Skeletal muscle cell (primary cell): ENCODE results near the gene MCTP1.

Experiments used
- DNase-seq: peaks from one replicate; pipeline ENCODE4 v3.0.0-alpha.2; 2010; ENCODE audit warnings: low read depth
- H3K4me3 ChIP-seq: 2 replicates; pipeline ENCODE4 v1.5.1; 2011; ENCODE audit warnings: low read depth, mild to moderate bottlenecking, control low read depth, low read length, moderate library complexity

Gene MCTP1

DNA sequence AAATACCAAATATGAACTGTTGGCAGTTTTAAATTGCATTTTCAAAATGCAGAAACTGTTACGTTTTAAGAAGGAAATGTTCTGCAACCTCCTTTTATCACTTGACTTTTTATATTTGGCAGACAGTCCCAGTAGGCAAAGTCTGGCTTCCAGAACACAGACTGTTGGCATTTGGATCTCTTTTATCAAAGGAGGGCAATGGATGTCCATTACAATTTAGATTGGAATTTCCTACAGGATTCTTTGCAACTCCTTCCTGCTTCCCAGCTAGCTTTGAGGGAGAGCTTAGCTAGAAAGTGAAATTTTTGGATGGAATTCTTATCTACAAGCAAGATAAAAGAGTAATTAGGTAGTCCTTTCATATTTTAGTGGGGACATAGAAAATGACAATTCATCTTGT, 523.8 kb downstream of the MCTP1 start:
- H3K4me3 ChIP-seq = no peak overlapping the region
- DNase-seq = no peak

DNA sequence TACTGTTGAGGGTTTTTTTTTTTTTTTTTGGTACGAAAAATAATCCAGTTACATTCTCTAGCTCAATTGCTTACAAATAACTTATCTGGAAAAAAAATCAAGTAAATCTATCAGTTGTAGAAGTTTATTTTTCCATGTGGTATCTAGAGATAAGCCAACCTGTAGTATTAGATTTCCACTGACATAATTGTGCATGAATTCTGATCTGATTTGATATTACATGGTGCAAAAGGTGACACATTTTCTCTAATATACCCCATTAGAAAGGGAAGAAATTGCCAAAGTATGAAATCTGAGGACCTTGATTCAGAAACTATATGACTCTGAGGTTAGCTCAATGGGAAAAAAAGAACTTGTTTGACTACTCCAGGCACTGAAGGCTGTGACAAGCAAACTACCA, 524.9 kb downstream of the MCTP1 start:
- no peak overlapping the region for H3K4me3 ChIP-seq

GRCh38 chr5:94759022-94759421, 525.9 kb downstream of the MCTP1 start:
- DNase-seq = no peak
- no peak overlapping the region for H3K4me3 ChIP-seq

More for the DNA sequence above, 524.9 kb downstream of the MCTP1 start:
- DNase-seq = no peak

DNA sequence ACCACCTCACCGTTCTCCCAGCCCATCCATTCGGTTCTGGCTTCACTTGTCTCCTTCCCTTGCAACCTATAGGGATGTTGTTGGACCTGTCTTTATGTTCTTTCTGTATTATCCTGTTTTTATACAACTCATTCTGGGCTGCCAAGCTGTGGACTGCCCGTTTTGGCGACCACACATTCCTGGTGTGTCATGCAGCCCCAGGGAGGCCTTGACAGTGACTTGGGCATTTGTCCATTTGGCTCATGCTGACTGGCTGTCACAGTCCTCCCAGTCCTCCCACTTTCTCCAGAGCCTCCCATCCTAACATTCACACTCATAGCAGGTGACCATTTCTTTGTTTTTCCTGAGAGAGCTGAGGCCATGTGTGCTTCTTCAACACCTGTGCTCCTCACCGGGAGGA, 530.1 kb downstream of the MCTP1 start:
- no peak for DNase-seq

DNA sequence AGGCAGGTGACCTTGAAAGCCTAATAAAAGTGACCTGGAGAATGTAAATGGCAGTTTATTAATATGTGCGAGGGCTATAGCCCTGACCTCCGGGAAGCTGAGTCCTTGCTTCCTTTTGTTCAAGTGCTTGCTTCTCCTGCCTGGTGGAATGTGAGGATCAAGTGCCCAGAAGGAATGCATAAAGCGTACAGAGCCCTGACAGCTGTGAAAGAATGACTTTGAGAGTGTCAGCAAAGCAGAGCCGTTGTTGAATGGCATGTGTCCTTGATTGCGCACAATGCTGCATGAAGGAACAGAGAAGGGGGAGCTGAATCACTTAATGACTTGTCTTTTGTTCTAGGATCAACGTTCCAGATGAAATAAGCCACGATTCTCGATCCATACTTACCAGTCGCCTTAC, 533.4 kb downstream of the MCTP1 start:
- H3K4me3 ChIP-seq = no peak overlapping the region

More for the DNA sequence above, 530.1 kb downstream of the MCTP1 start:
- no peak overlapping the region for H3K4me3 ChIP-seq

DNA sequence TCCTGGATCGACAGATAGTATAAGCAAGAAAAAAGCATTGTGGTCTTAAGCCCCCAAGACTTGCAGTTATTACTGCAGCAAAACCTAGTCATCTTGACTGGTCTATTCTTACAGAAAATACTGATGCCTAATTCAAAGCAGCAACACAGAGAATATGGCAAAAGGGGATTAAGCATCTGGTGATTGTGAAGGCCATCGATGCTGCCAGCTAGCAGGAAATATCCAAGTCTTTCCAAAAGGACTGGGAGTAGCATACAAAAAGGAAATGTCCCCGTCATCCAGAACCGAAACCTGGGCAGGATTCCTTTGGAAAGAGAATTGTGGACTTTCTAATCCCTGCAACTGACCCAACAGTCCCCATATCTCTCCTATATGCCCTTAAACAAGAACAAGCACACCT, 534.2 kb downstream of the MCTP1 start:
- H3K4me3 ChIP-seq = no peak overlapping the region
- DNase-seq = no peak

More for the DNA sequence above, 533.4 kb downstream of the MCTP1 start:
- no peak for DNase-seq

DNA sequence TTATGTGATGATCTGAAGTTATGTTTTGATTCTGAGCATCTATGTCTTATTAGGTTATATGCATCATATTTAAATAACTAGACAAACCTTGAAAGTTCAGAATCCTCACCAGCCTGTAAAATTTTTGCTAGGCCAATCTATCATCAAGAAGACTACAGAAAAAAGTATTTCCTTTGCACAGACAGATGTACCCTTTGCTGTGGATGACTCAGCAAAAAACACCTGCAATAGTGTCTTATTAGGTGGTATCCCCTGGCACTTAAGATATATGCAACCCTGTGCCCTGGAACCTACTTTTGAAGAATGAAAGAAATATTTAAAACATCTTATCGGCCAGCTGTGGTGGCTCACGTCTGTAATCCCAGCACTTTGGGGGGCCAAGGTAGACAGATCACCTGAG, 535.9 kb downstream of the MCTP1 start:
- no peak for DNase-seq
- H3K4me3 ChIP-seq = no peak overlapping the region

DNA sequence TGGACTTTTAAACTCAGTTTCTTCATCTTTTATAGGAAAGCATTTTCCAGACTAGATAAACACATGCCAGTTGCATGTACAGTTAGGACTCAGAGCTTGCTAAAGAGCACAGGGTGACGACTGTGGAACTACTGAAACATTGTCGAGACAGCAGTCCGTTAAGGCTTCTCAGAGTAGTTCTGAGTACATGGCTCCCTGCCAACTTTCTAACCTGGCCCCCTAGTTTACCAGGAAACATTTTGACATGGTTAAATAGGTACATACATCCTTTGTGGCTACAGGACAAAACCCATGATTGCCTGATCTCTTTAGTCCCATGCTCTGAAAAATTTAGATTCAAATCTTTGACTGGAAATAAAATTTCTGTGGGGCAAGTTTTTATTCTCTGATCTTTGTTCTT, 536.7 kb downstream of the MCTP1 start:
- no peak overlapping the region for H3K4me3 ChIP-seq
- no peak for DNase-seq

DNA sequence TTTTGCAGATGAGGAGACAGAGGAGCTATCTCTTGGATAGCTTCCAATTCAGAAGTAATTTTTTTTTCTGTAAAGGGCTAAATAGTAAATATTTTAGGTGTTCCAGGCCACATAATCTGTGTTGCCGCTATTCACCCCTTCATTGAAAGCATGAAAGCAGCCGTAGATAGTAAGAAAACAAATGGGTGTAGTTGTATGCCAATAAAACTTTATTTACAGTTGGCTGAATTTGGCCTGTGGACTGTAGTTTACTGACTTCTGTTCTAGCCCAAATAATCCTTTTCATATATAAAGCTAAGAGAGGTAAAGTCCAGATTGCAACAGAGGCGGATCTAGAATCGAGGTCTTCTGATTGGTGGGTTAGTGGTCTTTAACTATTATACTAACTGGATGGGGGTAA, 537.5 kb downstream of the MCTP1 start:
- H3K4me3 ChIP-seq = no peak overlapping the region
- no peak for DNase-seq

GRCh38 chr5:94746731-94747124, 538.2 kb downstream of the MCTP1 start:
- DNase-seq = peak; percentile 7

DNA sequence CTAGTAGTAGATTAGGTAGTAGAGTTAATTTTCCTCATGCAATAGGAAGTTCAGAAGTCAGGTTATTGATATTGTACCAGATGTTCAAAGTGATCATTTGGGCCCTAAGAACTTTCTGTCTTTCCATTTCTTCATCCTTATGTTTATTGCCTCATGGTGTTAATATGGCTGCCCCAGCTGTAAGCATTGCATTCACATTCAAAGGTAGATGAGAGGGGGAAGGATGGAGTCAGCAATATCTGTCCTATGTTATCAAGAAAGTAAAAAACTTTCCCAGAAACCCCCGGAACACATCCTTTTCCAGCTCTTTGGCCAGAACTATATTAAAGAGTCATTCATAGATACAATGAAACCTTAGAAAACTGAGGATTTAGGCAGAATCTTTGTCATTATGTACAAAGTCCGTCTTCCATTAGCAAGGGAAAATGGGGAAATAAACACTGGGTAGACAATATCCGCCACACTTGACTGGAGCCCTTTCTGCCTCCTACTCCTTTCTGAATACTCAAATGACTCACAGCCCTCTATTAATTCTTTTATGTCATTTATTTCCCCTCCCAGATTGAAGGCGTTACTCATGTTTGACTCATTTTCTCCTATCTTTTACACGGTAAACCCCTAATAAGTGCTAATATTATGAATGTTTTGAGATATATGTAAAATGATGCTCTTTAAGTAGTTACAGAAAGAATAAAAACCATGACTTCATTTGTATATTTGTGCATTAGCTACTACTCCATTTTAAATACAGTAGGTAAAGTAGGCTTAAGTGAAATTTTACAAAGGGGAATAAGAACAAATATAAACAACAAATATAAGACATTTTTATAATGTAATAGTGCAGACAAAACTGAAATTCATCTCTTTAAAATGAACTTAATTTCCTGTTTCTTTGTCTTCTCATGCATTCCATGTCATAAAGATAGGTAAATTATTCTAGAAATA, 538.8 kb downstream of the MCTP1 start:
- DNase-seq = no peak
- H3K4me3 ChIP-seq = no peak overlapping the region

More at GRCh38 chr5:94746731-94747124, 538.2 kb downstream of the MCTP1 start:
- no peak overlapping the region for H3K4me3 ChIP-seq

- DNase-seq = no peak
- no peak overlapping the region for H3K4me3 ChIP-seq
These were observed 540.0 kb downstream of the MCTP1 start for GRCh38 chr5:94744906-94745305.

- DNase-seq = no peak
- H3K4me3 ChIP-seq = no peak overlapping the region
These were observed 542.0 kb downstream of the MCTP1 start for GRCh38 chr5:94742852-94743251.

DNA sequence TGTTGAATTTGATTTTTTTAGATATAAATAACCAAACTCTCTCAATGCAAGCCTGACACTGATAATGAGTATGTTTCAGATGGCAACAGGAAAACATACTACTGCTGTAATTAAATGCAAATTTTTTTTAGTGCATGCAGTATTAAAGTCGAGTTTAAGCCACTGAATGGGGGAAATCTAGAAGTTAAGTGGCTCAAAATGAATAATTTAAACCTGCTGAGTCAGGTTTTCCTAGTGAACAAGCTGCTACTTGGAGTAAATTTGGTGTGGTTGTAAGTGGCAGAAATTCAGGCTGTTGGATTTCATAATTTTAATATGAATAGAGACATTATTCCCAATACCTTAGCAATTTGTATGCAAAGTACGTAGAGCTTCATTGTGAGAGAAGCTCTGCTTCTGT, 544.6 kb downstream of the MCTP1 start:
- no peak overlapping the region for H3K4me3 ChIP-seq
- no peak for DNase-seq

DNA sequence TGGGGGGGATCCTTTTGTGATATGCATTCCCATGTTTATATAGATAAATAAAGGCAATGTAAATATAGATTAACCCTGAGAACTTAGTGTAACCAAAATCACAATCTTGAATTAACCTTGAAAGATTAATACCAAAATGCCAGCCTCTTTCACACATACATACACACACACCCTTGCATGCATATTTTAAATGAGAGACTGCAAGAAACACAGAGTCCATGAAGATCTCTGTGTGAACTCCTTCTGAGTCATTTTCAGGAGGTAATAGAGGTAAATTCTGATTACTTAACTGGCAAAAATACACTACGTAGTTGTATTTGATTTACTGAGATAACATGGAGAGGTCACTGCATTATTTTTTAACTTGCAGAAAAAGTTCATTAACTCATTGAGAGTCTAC, 548.4 kb downstream of the MCTP1 start:
- DNase-seq = no peak
- H3K4me3 ChIP-seq = no peak overlapping the region

- DNase-seq = no peak
- no peak overlapping the region for H3K4me3 ChIP-seq
These were observed 553.4 kb downstream of the MCTP1 start for GRCh38 chr5:94731471-94731870.

GRCh38 chr5:94725142-94725541, 559.8 kb downstream of the MCTP1 start:
- no peak overlapping the region for H3K4me3 ChIP-seq
- DNase-seq = no peak

DNA sequence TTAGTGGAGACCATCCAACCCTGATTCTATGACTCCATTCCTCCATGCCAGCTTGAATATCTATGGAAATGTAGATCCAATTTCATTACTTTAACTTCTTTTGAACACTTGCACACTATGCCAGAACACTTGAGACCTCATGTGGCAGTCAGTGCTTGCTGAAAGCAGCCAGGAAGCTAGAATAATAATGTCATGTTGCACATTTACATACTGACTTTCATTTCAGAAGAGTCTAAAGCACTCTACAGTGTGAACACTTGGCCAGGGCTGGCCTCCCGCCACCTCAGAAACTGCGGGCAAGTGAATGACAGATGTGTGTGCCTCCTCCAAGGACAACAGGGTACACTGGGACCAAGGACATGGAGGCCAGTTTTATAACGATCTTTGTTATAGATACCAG, 569.1 kb downstream of the MCTP1 start:
- no peak for DNase-seq
- no peak overlapping the region for H3K4me3 ChIP-seq

GRCh38 chr5:94711785-94712184, 573.1 kb downstream of the MCTP1 start:
- no peak overlapping the region for H3K4me3 ChIP-seq
- DNase-seq = no peak

DNA sequence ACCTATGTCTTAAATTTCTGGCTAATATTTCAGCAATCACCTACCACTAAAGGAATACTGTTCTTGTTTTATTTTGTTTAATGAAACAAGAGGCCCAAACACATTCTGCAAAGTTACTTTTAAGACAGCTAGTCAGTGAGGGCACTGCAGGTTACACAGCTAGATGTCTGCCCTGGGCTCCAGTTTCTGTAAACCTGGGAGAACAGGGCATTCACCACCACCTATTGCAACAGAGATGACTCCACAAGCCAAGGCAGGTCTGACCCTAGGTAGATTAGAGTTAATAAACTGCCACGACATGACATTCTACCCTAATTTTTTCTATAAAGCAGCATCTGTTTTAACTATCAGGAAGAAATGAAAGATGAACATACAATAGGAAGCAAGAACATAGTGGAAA, 575.6 kb downstream of the MCTP1 start:
- no peak overlapping the region for H3K4me3 ChIP-seq
- DNase-seq = no peak

DNA sequence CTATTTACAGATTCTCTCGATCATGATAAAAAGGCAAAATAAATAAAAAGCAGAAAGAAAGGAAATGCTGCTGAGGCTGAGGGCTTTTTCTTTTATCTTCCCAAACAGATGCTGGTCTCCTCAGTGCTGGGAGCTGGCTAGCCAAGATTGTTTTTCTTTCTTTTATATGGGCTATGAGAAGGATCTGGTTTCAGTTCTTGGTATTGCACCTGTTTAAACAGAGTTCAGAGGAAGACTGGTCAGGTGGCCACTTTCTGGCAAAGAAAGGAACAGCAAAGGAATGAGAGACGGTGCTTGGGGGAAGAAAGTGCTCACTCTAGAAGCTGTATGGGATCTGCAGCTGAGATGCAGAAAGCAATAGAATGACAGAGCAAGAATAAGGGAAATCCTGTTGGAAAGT, 577.5 kb downstream of the MCTP1 start:
- no peak overlapping the region for H3K4me3 ChIP-seq
- DNase-seq = no peak
